Hematopoietic multipotent progenitor cell treated with erythropoietin and hydrocortisone succinate and interleukin-3 and kit ligand, for 4 days (in vitro differentiated cells): ENCODE data around the gene EPN3.
A peak's percentile ranks its signal among the peaks of the same experiment; 100 is the strongest.

Experiments used
- DNase-seq: peaks from one replicate; pipeline ENCODE4 v3.0.0-alpha.2; 2015

EPN3 gene

DNA sequence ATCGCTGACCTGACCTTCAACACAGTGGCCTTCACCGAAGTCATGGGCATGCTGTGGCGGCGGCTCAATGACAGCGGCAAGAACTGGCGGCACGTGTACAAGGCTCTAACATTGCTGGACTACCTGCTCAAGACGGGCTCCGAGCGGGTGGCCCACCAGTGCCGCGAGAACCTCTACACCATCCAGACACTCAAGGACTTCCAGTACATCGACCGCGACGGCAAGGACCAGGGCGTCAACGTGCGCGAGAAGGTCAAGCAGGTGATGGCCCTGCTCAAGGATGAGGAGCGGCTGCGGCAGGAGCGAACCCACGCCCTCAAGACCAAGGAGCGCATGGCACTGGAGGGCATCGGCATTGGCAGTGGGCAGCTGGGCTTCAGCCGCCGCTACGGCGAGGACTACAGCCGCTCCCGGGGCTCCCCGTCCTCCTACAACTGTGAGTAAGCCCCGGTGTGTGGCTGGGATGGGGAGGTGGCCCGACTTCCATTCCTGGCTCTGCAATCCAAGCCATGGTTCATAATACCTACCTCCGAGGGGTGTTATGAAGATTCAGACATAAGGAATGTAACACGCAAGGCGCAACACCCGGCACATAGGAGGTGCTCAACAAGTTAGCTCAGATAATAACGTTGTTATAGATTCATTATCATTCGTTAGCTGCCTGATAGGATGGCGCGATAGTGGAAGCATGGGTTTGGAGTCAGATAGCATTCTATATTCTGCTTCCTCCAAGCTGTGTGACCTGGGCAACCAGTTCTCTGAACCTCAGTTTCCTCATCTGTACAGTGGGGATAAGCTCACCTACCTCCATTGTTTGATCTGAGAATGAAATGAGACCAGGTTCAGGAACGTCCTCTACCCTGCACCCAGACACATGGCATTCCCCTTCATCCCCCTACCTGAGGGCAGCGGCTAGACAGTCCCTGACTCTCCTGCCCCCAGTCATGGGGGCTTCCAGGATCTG, 4.4 kb downstream of the EPN3 start:
- no peak for DNase-seq

- no peak for DNase-seq
These were observed 5.4 kb downstream of the EPN3 start for GRCh38 chr17:50537721-50538548.

GRCh38 chr17:50538549-50539410, 6.2 kb downstream of the EPN3 start:
- no peak for DNase-seq

DNA sequence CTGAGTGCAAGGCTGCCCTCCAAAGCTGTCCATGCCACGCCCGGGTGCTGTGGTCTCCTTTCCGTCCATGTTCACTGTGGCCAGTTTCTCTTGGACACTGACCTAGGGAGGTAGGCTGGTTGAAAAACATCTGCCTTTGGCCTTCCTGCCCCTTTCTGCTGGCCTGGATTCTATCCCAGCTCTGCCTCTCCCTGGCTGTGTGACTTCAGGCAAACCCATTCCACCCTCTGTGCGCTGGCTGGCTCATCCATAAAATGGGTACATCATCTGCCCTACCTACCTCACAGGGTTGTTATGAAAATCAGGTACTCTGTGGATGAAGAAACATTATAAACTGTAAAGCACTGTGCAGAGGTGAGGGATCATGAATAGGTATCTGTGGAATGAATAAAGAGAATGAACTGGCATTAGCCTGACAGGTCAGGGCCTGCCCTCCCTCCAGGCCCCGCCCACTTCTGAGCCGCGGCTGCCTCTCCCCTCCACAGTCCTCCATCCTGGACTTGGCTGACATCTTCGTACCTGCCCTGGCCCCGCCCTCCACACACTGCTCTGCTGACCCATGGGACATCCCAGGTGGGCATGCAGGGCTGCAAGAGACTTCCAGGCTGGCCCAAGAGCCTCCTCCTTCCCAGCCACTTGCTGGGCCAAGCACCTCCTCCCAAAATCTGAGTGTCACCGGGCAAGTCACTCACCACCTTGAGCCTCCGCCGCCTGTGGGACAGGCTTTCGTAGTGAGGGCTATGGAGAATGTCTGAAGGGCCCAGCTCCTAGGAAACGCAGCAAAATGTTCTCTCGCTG, 7.4 kb downstream of the EPN3 start:
- no peak for DNase-seq

GRCh38 chr17:50540560-50541401, 8.2 kb downstream of the EPN3 start:
- DNase-seq = no peak

DNA sequence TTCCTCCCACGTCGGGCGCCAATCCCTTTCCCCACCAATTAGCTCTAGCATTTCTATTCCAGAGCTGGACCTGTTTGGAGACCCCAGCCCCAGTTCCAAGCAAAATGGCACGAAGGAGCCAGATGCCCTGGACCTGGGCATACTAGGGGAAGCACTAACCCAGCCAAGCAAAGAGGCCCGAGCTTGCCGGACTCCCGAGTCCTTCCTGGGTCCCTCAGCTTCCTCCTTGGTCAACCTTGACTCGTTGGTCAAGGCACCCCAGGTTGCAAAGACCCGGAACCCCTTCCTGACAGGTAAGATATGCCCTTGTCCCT, 8.8 kb downstream of the EPN3 start:
- no peak for DNase-seq

GRCh38 chr17:50541716-50542688, 9.5 kb downstream of the EPN3 start:
- peak; percentile 88 for DNase-seq

DNA sequence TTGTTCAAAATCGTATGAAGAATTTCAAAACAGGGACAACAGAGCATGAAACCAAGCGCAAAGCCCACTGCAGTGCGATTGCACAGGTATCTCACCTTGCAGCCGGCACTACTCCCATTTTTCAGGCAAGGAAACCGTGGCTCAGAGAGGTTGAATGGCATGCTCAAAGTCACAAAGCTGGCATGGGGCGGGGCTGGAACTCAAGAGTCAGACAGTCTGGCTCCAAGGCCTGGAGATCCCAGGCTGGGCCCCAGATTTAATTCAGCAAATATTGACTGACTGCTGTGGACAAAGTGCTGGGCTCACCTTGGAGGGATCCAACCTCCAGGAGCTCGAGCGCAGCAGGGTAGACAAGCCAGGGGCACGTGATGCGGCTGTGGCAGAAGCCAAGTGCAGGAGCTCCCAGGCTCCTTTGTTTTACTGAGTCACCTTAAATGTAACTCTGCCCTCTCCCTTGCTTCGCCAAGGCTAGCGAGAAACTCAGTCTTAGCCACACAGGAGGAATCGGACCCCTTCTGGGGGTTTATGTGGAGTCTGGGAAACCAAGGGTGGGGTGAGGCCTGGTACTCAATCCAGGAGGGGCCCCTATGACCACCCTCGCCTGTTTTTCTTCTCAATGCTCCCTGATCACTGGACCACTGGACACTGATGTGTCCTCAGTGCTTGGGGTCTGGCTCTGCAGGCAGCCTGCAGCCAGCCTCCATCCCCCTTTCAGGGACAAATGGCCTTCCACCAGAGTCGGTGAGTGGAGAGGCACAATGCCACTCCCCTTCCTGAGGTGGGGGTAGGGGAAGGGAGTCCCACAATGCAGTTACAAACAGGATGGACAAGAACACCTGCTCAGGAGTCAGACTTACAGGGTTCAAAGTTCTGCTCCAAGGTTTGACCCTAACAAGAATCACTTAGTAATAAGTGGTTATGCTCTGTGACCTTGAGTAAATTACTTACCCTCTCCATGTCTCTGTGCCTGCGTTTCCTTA, 10.6 kb downstream of the EPN3 start:
- no peak for DNase-seq

DNA sequence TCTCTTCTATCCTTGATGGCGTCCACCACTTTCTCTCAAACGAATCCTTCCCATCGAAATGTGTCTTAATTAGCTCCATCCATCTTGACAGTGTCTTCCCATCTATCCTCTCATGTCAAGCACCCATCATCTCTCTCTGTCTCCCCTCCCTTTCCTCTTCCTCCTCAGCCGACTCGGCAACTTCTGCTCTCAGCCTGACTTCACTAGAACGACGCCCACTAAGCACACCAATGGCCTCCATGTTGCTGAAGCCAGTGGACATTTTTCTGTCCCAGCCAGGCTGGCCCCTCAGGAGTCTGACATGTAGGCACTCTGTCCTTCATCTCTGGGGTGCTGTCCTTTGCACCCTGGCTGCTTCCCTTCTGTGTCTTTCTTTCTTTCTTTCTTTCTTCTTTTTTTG, 12.0 kb downstream of the EPN3 start:
- no peak for DNase-seq

GRCh38 chr17:50545311-50545710, 12.8 kb downstream of the EPN3 start:
- no peak for DNase-seq

- DNase-seq = no peak
These were observed 14.1 kb downstream of the EPN3 start for GRCh38 chr17:50546701-50547034.

DNA sequence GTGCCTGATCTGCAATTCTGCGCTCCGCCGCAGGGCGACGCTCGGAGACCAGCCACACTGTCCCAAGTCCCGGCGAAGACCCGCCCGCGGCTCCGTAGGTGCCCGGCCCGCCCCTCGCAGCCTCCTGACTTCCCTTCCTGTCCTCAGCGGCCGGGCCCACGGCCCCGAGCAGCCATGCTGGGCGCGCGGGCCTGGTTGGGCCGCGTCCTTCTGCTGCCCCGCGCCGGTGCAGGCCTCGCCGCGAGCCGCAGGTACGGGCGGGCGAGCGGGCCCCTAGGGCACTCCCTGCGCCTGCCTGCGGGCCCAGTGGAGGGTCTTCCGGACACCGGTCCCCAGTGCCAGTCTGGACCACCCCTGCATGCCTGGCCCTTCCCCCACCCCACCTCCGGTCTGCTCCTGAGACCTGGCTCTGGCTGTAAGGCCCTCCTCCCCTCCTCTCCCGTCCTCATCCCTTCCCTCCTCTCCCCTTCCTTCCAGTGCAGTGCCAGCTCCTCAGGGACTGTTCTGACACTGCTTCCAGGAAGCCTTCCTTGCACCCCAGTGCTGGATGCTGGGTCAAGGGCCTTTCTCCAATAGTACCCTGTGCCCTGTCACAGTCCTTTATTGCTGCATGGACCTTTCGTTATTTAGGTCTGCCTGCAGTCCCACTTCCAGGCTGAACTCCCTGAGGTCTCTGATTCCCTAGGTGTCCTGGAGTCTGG, 14.7 kb downstream of the EPN3 start, which contains the start of gene SPATA20:
SPATA20 (plus strand) TSS at position 140 of the 701 bp plus-strand sequence; CDS start at position 175, 35 bp downstream.
- peak; percentile 97 for DNase-seq

- peak; percentile 54 for DNase-seq
These were observed 15.2 kb downstream of the EPN3 start for GRCh38 chr17:50547736-50548083.

- no peak for DNase-seq
These were observed 16.3 kb downstream of the EPN3 start for GRCh38 chr17:50548831-50549230.

GRCh38 chr17:50549256-50549941, 16.9 kb downstream of the EPN3 start:
- DNase-seq = no peak

GRCh38 chr17:50549969-50550368, 17.4 kb downstream of the EPN3 start:
- no peak for DNase-seq

GRCh38 chr17:50550661-50551432, 18.3 kb downstream of the EPN3 start:
- peak; percentile 78 for DNase-seq
